Peyer's patch (tissue), 4 donors: ENCODE measurements around the gene TMOD1. TPM values are rescaled to one million over a fixed set of nuclear protein-coding genes. Genes with fewer than 3 reads are reported as not detected.

ENCODE experiments used
- DNase-seq, 3 donors: peaks; one replicate each; pipeline ENCODE4 v3.0.0-alpha.2; 2017 to 2019
- H3K27ac ChIP-seq, 4 donors: fragments of 200-600 bp; sonication (generic); one replicate each; pipeline ENCODE4 v1.5.1; 2016 to 2019
- H3K27me3 ChIP-seq, 2 donors: fragments of 200-600 bp; sonication (generic); one replicate each; pipeline ENCODE4 v1.5.1; 2019
- H3K36me3 ChIP-seq, 3 donors: fragments of 200-600 bp; sonication (generic); one replicate each; pipeline ENCODE4 v1.5.1; 2016 to 2019
- H3K4me1 ChIP-seq, 4 donors: fragments of 200-600 bp; sonication (generic); one replicate each; pipeline ENCODE4 v1.5.1; 2016 to 2019
- H3K4me3 ChIP-seq, 4 donors: fragments of 200-600 bp; sonication (generic); 1 replicate in 3 of 4; 2 replicates in 1 of 4; pipeline ENCODE4 v1.5.1; 2016 to 2019; ENCODE audit warnings: mild to moderate bottlenecking in 1 of 4
- H3K9me3 ChIP-seq, 4 donors: fragments of 200-600 bp; sonication (generic); one replicate each; pipeline ENCODE4 v1.5.1; 2016 to 2019; ENCODE audit warnings: mild to moderate bottlenecking in 1 of 4
- POLR2A ChIP-seq, 2 donors: fragments of 450-650 bp; IDR thresholded peaks; one replicate each; pipeline ENCODE4 v1.5.1; 2017; ENCODE audit warnings: antibody characterized with exemption in 2 of 2, mild to moderate bottlenecking in 2 of 2, moderate library complexity in 2 of 2
- total RNA-seq, 4 donors: library from RNA; depleted of rRNA; stranded (reverse); fragments of >200 nt; gene quantifications; one replicate each; pipeline ENCODE4 v1.1.0, GENCODE V29; 2016
- TF ChIP-seq, protein P1 (sequence below), 6 experiments: fragments of 450-650 bp in 4 of 6; fragments of 200-600 bp in 2 of 6; sonication (generic) in 1 of 6; IDR thresholded peaks; one replicate each; pipeline ENCODE4 v1.5.1; 2017 to 2019; ENCODE audit warnings: antibody characterized with exemption in 6 of 6, mild to moderate bottlenecking in 3 of 6, moderate library complexity in 1 of 6

Gene TMOD1
- total RNA-seq, 4 donors from 2014 or later = 2.6 to 15.7 (median 4.9) TPM

DNA sequence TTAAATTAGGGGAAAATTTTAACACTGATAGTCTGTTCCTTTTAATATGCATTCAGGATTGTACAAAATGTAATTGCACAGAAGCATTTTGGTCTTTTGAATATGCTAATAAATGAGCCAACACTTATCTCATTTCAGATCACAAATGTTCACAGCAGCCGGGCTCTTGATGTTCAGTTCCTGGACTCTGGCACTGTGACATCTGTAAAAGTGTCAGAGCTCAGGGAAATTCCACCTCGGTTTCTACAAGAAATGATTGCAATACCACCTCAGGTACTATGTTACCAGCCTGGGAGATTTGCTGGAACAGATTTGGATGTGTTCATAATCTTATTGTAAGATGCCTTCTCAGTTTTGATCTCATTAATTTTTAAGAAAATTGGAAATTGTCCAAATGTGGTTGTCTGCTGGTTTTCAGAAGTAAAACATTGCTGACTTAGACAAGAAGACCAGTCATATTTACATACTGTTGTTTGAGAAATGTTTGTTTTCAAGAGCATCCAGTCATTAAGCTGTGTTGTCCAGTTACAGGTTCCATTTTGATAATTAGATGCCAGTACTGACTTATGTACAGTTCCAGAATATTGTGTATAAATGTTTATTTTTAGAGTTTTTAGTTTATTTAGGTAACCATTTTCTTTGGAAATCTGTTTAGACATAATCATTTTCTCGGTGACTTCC, 23.0 kb upstream of the TMOD1 start:
- Histone ChIP-seq H3K27me3 (no peaks in the 10 kb centered on the region), H3K36me3 (peaks cover 0 to 35% (median 0%) of the 10 kb centered on the region in 3 donors), H3K9me3 (no peaks in the 10 kb centered on the region), H3K4me3 (no peak overlapping the region), H3K27ac (no peak overlapping the region), H3K4me1 (no peaks in the 10 kb centered on the region)
- no peak for TF ChIP-seq POLR2A (IDR thresholded peaks at IDR 0.05)
- TF ChIP-seq, protein P1, sequence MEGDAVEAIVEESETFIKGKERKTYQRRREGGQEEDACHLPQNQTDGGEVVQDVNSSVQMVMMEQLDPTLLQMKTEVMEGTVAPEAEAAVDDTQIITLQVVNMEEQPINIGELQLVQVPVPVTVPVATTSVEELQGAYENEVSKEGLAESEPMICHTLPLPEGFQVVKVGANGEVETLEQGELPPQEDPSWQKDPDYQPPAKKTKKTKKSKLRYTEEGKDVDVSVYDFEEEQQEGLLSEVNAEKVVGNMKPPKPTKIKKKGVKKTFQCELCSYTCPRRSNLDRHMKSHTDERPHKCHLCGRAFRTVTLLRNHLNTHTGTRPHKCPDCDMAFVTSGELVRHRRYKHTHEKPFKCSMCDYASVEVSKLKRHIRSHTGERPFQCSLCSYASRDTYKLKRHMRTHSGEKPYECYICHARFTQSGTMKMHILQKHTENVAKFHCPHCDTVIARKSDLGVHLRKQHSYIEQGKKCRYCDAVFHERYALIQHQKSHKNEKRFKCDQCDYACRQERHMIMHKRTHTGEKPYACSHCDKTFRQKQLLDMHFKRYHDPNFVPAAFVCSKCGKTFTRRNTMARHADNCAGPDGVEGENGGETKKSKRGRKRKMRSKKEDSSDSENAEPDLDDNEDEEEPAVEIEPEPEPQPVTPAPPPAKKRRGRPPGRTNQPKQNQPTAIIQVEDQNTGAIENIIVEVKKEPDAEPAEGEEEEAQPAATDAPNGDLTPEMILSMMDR (IDR thresholded peaks at IDR 0.05) = no peak
- no peak for DNase-seq

GRCh38 chr9:97479496-97480159, 21.8 kb upstream of the TMOD1 start:
- peaks cover 0 to 26% (median 0%) of the 10 kb centered on the region in 3 donors for H3K36me3 ChIP-seq
- H3K27me3 ChIP-seq = no peaks in the 10 kb centered on the region
- no peak for DNase-seq
- TF ChIP-seq, protein P1 (IDR thresholded peaks at IDR 0.05) = no peak
- no peak for TF ChIP-seq POLR2A (IDR thresholded peaks at IDR 0.05)
- no peak overlapping the region for H3K4me3 ChIP-seq
- no peak overlapping the region for H3K27ac ChIP-seq
- H3K9me3 ChIP-seq = no peaks in the 10 kb centered on the region
- no peaks in the 10 kb centered on the region for H3K4me1 ChIP-seq

- TF ChIP-seq, protein P1 (IDR thresholded peaks at IDR 0.05) = no peak
- TF ChIP-seq POLR2A (IDR thresholded peaks at IDR 0.05) = no peak
- Histone ChIP-seq H3K27ac (no peak overlapping the region), H3K27me3 (no peaks in the 10 kb centered on the region), H3K9me3 (no peaks in the 10 kb centered on the region), H3K4me3 (no peak overlapping the region), H3K36me3 (peaks cover 0 to 30% (median 0%) of the 10 kb centered on the region in 3 donors), H3K4me1 (no peaks in the 10 kb centered on the region)
- DNase-seq = no peak
Observed at GRCh38 chr9:97480174-97480573, 21.3 kb upstream of the TMOD1 start.

DNA sequence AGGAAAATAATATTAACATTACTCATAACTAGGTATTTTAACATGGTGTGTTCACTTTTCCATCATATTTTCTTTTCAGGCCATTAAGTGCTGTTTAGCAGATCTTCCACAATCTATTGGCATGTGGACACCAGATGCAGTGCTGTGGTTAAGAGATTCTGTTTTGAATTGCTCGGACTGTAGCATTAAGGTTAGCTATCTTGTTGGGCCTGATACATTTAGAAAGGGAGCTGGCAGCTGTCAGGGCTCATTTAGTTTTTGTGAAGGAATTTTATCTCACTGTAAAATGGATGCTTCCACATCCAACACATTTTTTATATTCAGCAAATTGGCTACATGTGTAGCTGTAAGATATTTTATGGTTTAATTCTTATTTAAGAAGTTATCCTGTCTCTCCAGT, 20.7 kb upstream of the TMOD1 start:
- TF ChIP-seq, protein P1 (IDR thresholded peaks at IDR 0.05) = no peak
- no peak for TF ChIP-seq POLR2A (IDR thresholded peaks at IDR 0.05)
- Histone ChIP-seq H3K9me3 (no peaks in the 10 kb centered on the region), H3K27me3 (no peaks in the 10 kb centered on the region), H3K4me3 (no peak overlapping the region), H3K4me1 (no peaks in the 10 kb centered on the region), H3K36me3 (peaks cover 0 to 34% (median 0%) of the 10 kb centered on the region in 3 donors), H3K27ac (no peak overlapping the region)
- no peak for DNase-seq

- Histone ChIP-seq H3K4me3 (no peak overlapping the region), H3K27me3 (no peaks in the 10 kb centered on the region), H3K9me3 (no peaks in the 10 kb centered on the region), H3K36me3 (peaks cover 0 to 62% (median 0%) of the 10 kb centered on the region in 3 donors), H3K4me1 (no peaks in the 10 kb centered on the region), H3K27ac (no peak overlapping the region)
- TF ChIP-seq, protein P1 (IDR thresholded peaks at IDR 0.05) = no peak
- no peak for TF ChIP-seq POLR2A (IDR thresholded peaks at IDR 0.05)
- no peak for DNase-seq
Observed at GRCh38 chr9:97484134-97484533, 17.3 kb upstream of the TMOD1 start.
